ENCODE data around the gene CLNS1A. TPM values are rescaled to one million over a fixed set of nuclear protein-coding genes. Genes with fewer than 3 reads are reported as not detected.
A peak's percentile ranks its signal among the peaks of the same experiment; 100 is the strongest.

CLNS1A gene
- total and polyA plus RNA-seq, 9 of the 15 experiments (the other 6 are each of a cell fraction or from before 2014, with no cell fraction given): 146 to 472 (median 345) TPM

- intact Hi-C loops (cut with micrococcal nuclease) (loop anchor here (10.0 kb wide), 1 partner anchor 386 kb away; no protein-coding TSS in a partner anchor), in situ Hi-C loops (cut with MboI) (no loop called here)
- FAIRE-seq (no peak), ATAC-seq (peak; percentile 47), DNase-seq (ENCODE audit: extremely low read depth in 1 of 4, low spot score in 3 of 4) (peak; percentile 19 to 40 (median 25))
- CTCF ChIA-PET (ENCODE audit: low intra/inter-chr PET ratio): no interaction called here
- POLR2A ChIA-PET: interaction anchor here (0.7 to 3.1 kb wide), 4 partner anchors 10 to 21 kb away, joined by 3 to 13 read pairs (median 4); partner anchors contain the start of gene CLNS1A
- Histone ChIP-seq H3K9me1 (ENCODE audit: control insufficient read depth, insufficient read depth, low read length) (no peaks in the 10 kb centered on the region), H3K36me3 (ENCODE audit: control insufficient read depth, insufficient read depth, low read length) (no peaks in the 10 kb centered on the region), H3K4me3 (no peak overlapping the region), H3K27me3 (ENCODE audit: control insufficient read depth in 2 of 2, insufficient read depth in 2 of 2, low read length in 2 of 2) (no peaks in the 10 kb centered on the region), H2AFZ (ENCODE audit: low read depth, low read length) (peak overlapping the region; percentile 56), H3K4me1 (replicated peaks in 1 of 2; ENCODE audit: control insufficient read depth in 2 of 2, insufficient read depth in 2 of 2, low read length in 2 of 2) (peaks cover 3 to 8% of the 10 kb centered on the region in 2 experiments; a peak in 3 of 5 replicates), H4K20me1 (replicated peaks; ENCODE audit: control insufficient read depth, insufficient read depth, low read length) (no peaks in the 10 kb centered on the region), H3K4me2 (ENCODE audit: insufficient read depth, low read length) (peak overlapping the region; percentile 40), H3K79me2 (ENCODE audit: control insufficient read depth, insufficient read depth, low read length) (no peaks in the 10 kb centered on the region), H3K9ac (ENCODE audit: insufficient read depth in 1 of 2, low read depth in 2 of 2, low read length in 2 of 2) (0 out of 4 replicates have a peak overlapping the region, but pooled peaks of 1 of the 2 experiments have one; percentile 7), H3K9me3 (replicated peaks; ENCODE audit: control insufficient read depth, insufficient read depth, low read depth, low read length) (no peaks in the 10 kb centered on the region), H3K27ac (ENCODE audit: extremely low read depth, low read depth, low read length) (no peak overlapping the region)
- 3% methylated on average over 4 of the region's 4 CpGs for WGBS (ENCODE audit: insufficient coverage, low coverage, missing lambda C conversion rate)
- BruUV-seq (replicated peaks): no TSS peak
- TF ChIP-seq DEAF1 (CRISPR knock-in tag; IDR thresholded peaks at IDR 0.05) (no peak), ZNF589 (CRISPR knock-in tag; IDR thresholded peaks at IDR 0.05; ENCODE audit: low read depth) (no peak), TAF15 (IDR thresholded peaks at IDR 0.05; ENCODE audit: low read depth, low read length) (no peak), NCOR1 (IDR thresholded peaks at IDR 0.05) (peak; percentile 50; the same call in 1 of the 2 replicates), MEF2A (IDR thresholded peaks at IDR 0.05; ENCODE audit: control insufficient read depth, low read depth, low read length) (no peak), ZNF174 (CRISPR knock-in tag; IDR thresholded peaks at IDR 0.05) (no peak), ARNT (IDR thresholded peaks at IDR 0.05) (no peak)
- TF ChIP-seq, protein P1, sequence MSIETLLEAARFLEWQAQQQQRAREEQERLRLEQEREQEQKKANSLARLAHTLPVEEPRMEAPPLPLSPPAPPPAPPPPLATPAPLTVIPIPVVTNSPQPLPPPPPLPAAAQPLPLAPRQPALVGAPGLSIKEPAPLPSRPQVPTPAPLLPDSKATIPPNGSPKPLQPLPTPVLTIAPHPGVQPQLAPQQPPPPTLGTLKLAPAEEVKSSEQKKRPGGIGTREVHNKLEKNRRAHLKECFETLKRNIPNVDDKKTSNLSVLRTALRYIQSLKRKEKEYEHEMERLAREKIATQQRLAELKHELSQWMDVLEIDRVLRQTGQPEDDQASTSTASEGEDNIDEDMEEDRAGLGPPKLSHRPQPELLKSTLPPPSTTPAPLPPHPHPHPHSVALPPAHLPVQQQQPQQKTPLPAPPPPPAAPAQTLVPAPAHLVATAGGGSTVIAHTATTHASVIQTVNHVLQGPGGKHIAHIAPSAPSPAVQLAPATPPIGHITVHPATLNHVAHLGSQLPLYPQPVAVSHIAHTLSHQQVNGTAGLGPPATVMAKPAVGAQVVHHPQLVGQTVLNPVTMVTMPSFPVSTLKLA (conservative IDR thresholded peaks at IDR 0.05): 0 out of 4 replicates have a peak, but pooled peaks of 1 of the 2 experiments have one; percentile 6
- TF ChIP-seq, protein P2, sequence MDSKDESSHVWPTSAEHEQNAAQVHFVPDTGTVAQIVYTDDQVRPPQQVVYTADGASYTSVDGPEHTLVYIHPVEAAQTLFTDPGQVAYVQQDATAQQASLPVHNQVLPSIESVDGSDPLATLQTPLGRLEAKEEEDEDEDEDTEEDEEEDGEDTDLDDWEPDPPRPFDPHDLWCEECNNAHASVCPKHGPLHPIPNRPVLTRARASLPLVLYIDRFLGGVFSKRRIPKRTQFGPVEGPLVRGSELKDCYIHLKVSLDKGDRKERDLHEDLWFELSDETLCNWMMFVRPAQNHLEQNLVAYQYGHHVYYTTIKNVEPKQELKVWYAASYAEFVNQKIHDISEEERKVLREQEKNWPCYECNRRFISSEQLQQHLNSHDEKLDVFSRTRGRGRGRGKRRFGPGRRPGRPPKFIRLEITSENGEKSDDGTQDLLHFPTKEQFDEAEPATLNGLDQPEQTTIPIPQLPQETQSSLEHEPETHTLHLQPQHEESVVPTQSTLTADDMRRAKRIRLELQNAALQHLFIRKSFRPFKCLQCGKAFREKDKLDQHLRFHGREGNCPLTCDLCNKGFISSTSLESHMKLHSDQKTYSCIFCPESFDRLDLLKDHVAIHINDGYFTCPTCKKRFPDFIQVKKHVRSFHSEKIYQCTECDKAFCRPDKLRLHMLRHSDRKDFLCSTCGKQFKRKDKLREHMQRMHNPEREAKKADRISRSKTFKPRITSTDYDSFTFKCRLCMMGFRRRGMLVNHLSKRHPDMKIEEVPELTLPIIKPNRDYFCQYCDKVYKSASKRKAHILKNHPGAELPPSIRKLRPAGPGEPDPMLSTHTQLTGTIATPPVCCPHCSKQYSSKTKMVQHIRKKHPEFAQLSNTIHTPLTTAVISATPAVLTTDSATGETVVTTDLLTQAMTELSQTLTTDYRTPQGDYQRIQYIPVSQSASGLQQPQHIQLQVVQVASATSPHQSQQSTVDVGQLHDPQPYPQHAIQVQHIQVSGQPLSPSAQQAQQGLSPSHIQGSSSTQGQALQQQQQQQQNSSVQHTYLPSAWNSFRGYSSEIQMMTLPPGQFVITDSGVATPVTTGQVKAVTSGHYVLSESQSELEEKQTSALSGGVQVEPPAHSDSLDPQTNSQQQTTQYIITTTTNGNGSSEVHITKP (IDR thresholded peaks at IDR 0.05; ENCODE audit: partially characterized antibody): no peak
Observed at GRCh38 chr11:77658213-77659013, 20.8 kb upstream of the CLNS1A start.

Measured in K562 (cell line).